Fibroblast of villous mesenchyme (primary cell): ENCODE data around the gene PLPP1. TPM values are rescaled to one million over a fixed set of nuclear protein-coding genes. Genes with fewer than 3 reads are reported as not detected.

Experiments
- DNase-seq: peaks from one replicate; pipeline ENCODE4 v3.0.0-alpha.2; 2010; ENCODE audit warnings: low read depth
- H3K4me3 ChIP-seq: 2 replicates; pipeline ENCODE4 v1.5.1; 2011; ENCODE audit warnings: low read depth, mild to moderate bottlenecking, low read length
- CTCF ChIP-seq: IDR thresholded peaks from 2 replicates; pipeline ENCODE4 v1.5.1; 2012; ENCODE audit warnings: low read depth, mild to moderate bottlenecking, low read length; ENCODE audit not compliant: insufficient read depth
- total RNA-seq: library from RNA; depleted of rRNA; stranded (reverse); fragments of >200 nt; gene quantifications from 2 replicates; pipeline ENCODE4 v1.2.3, GENCODE V29; 2012

Gene PLPP1
- total RNA-seq, 1 donor, result 97.6 TPM

- TF ChIP-seq CTCF, result no peak
- peak; percentile 78 for DNase-seq
Measured at GRCh38 chr5:55418994-55419968, 115.5 kb downstream of the PLPP1 start.

GRCh38 chr5:55416306-55416705, 118.5 kb downstream of the PLPP1 start:
- no peak for DNase-seq
- H3K4me3 ChIP-seq, result no peak overlapping the region
- TF ChIP-seq CTCF, result no peak

More at GRCh38 chr5:55418994-55419968, 115.5 kb downstream of the PLPP1 start:
- no peak overlapping the region for H3K4me3 ChIP-seq

GRCh38 chr5:55415071-55415470, 119.7 kb downstream of the PLPP1 start:
- no peak for DNase-seq
- TF ChIP-seq CTCF, result no peak
- H3K4me3 ChIP-seq, result no peak overlapping the region

GRCh38 chr5:55413644-55414043, 121.1 kb downstream of the PLPP1 start:
- no peak overlapping the region for H3K4me3 ChIP-seq
- TF ChIP-seq CTCF, result no peak
- DNase-seq, result no peak

- DNase-seq, result no peak
- no peak for TF ChIP-seq CTCF
- no peak overlapping the region for H3K4me3 ChIP-seq
Measured at GRCh38 chr5:55411876-55412275, 122.9 kb downstream of the PLPP1 start.

- H3K4me3 ChIP-seq, result no peak overlapping the region
- no peak for TF ChIP-seq CTCF
- no peak for DNase-seq
Measured at GRCh38 chr5:55410845-55411244, 123.9 kb downstream of the PLPP1 start.
